NCI-H345 treated with DMSO at 0.1 percent for 48 hours (cell line): Measurements from ENCODE around the gene KLF15.

Experiments
- DNase-seq: peaks from one replicate; lab custom pipeline; 2025; ENCODE audit not compliant: unreplicated experiment; lab: John Stamatoyannopoulos, UW

KLF15 gene

DNA sequence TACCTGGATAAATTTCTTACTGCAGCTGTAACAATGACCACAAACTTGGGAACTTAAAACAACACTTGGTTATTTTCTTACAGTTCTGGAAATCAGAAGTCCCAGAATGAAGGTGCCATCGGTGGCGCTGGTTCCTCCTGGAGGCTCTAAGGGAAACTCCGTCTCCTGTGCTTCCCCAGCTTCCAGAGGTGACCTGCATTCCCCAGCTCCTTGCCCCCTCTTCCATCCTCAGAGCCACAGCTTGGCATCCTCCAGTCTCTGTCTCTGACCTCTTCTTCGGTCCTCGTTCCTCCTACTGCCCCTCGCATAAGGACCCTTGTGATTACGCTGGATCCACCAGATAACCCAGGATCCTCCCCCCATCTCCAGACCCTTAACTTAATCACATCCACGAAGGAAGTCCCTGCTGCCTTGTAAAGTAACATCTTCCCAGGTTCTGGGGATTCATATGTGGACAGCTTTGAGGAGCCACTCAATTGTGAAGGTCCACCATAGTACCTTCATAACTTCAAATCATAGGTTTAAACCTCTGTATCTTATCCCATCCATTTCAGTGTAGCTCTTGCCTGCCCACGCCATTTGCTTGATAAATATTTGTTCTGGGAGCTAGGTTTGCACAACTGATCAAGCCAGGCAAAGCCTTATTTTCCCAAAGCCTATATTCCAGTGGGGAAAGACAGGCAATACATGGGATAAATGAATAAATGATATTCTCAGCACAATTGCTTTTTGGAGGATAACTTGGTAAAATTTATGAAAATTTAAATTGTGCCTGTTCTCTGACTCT is 34.8 kb downstream of the KLF15 start:
- DNase-seq, result no peak

DNA sequence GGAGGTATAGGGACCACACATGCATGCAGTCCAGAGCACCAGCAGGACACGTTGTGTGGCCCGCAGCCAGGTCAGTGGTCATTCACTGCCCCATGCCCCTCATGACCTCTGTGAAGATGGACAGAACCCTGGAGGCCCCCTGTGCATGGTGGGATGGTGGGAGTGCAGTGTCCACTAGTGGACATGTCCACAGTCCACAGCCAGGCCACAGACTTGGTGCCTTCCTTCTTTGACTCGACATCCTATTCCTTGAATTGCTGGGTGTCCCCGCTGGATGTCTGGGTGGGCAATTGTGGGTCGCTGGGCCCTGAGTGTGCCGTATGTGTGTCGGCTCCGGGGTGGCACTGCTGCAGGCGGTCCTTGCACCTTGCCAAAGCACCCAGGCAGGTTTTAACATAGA is 35.7 kb downstream of the KLF15 start:
- DNase-seq, result no peak

DNA sequence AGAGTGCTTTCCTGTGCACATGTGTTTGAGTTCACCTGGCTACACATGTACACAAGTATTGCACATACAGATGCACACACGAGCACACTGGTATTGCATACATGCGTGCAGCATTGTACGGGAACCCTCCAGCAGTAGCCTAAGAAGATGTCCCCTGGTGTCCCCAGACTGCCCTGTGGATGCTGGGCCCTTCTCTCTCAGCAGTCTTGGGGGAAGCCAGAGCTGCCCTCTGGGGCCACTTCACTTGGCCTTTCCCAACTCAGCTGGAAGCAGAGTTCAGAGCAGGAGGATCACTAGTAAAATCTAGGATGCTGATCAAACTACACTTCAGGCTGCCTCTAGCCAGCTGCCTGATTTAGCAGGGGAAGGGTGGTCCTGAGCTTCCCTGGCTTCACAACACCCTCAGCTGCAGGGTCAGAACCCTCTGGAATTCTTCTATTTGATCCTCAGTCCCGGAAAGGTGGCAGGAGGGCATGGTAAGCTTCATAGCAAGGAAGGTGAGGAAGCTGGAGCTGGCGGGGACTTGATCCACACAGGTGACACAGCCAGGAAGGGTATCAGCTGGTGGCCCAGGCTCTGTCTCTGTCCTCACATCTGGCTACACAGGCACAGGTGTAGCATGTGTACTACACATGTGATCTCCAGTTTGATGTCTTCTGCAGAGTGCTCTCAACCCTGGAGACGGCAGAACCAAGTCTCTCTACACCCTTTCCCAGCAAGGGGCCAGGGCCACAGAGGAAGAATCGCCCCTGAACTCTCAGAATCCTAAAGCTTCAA is 36.5 kb downstream of the KLF15 start:
- DNase-seq, result no peak

DNA sequence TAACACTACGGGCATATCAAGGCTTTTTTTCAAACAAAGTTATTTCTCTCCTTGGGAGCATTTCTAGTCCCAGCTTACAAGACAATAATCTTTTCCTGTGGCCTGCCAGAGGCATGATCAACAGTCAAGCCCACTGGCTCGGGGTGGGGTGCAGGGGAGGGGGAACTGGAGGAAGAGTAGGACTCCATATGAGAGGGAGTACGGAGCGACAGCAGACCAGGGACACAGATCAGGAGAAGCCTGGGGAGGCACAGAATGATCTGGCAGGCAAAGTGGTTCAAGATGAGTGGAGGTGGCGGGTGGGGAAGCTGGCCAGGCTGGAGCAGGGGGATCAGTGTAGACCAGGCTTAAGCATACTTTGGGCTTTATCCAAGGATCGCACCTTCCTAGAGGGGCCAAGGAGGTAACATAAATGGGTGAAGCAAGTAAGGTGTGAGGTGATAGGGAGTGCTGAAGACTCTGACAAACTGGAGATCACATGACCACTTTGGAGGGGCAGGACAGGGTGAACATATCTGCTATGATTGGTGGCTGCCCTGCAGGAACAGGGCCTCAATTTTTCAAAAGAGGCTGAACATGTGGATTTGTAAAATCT is 37.4 kb downstream of the KLF15 start:
- DNase-seq, result no peak

DNA sequence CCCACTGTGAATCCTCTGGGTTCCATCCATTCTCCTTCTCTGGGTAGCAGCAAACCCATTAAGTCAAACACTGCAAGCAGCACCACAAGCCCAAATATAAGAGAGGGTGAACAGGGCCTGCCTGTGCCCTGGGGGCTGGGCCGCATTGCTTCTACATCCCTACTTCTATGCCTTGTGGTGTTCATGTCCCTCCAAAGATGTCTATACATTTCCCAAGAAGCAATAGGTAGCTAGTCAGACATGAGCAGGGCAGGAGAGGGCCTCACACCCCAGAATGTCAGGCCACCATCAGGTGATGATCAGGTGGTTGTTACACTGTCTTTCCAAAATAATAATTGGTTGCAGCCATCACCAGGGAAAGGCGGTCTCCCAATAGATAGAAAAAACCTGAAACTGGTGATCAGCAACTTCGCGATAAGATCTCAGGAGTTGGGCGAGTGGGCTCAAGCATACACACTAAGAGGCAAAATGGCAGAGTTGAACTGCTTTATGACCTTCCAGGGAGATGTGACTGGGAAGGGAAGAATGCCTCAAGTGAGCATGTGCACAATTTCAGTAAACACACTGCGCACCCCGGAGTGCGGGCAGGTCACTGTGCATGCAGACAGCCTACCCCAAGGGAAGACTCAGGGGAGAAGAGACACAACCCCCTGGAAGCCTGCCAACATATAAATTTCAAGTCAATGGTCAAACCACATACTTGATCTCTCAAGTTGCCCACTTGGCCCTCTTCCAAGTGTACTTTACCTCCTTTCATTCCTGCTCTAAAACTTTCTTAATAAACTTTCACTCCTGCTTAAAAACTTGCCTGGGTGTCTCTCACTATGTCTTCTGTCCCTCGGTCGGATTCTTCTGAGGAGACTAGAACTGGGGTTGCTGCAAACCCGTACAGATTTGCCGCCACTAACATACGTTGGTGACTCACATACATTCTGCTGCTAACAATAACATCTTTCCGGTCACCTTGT is 39.9 kb downstream of the KLF15 start:
- no peak for DNase-seq

DNA sequence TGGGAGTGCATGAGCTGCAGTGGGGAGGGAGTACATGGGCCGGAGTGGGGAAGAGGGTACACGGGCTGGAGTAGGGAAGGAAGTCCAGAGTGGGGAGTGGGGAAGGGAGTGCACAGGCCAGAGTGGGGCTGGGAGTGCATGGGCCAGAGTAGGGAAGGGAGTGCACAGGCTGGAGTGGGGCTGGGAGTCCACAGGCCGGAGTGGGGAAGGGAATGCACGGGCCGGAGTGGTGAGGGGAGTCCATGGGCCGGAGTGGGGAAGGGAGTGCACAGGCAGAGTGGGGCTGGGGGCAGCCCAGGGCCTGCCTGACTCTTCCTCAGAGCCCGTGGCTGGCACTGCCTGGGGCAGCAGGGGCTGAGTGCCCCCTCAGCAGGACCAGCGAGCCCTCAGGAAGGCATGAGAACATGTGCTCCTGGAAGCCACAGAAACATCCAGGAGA is 40.7 kb downstream of the KLF15 start:
- DNase-seq, result no peak

DNA sequence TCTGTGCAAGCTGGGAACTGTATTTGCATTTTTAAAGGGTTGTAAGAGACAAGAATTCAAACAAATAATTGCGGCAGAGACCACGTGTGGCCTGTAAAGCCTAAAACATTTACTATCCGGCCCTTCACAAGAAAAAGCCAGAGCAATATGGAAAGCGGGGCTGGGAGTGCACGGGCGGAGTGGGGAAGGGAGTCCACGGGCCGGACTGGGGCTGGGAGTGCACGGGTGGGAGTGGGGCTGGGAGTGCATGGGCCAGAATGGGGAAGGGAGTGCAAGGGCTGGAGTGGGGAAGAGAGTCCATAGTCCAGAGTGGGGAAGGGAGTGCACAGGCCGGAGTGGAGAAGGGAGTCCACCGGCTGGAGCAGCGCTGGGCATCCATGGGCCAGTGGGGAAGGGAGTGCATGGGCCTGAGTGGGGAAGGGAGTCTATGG is 41.2 kb downstream of the KLF15 start:
- DNase-seq, result no peak

DNA sequence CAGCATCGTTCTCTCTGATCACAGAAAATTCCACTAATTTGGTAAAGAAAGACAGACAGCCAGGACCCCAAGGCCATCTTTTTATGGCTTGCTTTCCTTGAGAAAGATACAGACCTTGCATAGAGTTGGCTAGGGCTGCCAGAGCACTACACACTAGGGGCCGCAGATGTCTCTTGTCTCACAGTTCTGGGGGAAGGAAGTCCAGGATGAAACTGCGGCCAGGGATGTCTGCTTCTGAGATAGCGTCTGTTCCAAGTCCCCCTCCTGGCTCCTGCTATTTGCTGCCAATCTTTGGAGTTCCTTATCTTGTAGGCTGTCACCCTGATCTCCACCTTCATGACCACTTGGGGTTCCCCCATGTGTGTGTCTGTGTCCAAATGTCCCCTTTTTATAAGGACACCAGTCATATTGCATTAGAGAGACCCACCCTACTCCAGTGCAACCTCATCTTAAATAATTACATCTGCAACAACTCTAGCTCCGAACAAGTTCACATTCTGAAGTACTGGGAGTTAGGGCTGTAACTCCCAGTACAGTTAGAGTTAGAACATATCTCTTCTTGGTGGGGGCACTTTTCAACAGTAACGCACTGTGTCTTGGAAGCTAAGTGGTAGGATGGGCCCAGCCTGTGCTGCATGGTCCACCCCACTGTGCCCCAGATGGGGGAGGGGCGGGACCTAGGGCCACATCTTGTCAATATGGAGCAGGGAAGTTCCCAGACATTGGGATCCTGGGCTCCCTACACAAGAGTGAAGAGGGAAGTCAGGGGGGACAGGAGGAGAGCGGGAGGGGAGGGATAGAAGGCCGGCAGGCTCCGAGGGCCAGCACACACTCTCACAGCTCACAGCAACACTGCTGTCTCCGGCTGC is 42.2 kb downstream of the KLF15 start:
- DNase-seq, result no peak

DNA sequence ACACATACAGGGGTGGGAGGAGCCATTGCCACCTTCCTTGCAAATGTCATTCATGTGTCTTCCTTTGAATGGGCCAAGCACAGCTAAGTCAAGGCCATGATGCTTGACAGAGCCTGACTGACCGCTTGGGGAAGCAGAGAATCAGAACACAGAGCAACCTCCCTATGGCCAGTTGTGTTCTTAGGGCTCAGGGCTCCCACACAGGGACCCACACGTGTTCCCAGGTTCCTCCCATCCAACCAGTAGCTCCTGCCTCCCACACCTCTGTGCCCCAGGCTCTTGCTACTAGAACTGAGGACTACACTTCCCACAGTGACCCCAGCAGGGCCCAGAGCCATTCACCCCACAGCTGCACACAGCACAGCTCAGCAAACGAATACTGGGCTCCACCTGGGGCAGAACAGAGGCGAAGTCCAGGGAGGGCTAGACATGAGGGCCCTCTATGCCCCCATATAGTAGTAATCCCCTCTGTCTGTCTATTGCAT is 42.9 kb downstream of the KLF15 start:
- DNase-seq, result no peak

DNA sequence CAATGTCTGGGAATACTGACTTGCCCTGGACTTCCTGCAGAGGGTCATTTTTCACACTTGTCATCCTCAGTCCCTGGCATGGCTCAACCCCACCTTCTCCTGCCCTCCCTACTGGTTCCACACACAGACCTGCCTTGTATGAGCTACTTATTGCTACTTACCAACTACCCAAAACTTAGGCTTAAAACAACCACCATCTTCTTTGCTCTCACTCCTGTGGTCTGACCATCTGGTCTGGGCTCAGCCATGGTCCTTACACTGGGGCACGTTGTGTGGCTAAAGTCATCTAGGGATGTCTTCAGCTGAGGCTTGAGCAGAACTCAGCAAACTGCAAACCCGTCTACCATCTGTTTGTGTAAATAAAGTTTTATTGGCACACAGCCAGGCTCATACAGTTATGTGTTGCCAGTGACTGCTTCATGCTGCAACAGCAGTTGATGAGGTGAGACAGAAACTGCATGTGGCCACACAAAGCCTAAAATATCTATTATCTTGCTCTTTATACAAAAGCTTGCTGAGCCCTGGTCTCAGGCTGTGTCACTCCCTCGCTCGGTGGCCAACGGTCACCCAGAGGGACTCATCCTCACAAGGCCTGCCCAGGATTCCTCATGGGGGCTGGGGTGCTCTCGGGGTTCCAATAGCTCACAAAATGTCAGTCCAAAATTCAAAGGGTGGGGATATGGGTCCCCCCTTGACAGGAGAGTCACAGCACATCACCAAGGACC is 43.5 kb downstream of the KLF15 start:
- DNase-seq, result no peak

DNA sequence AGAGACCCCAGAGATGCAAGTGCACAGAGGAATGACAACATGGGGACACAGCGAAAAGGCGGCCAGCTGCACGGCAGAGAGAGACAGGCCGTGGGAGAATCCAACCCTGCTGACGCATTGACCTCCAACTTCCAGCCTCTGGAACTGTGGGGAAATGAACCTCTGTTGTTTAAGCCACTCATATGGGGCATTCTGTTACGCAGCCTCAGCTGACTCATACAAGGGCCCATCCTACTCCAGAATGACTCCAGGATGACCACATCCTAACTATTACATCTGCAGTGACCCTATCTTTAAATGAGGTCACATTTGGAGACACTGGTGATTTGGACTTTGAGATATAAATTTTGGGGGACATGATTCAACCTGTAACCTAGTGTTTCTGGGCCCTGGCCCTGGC is 44.0 kb downstream of the KLF15 start:
- DNase-seq, result no peak

DNA sequence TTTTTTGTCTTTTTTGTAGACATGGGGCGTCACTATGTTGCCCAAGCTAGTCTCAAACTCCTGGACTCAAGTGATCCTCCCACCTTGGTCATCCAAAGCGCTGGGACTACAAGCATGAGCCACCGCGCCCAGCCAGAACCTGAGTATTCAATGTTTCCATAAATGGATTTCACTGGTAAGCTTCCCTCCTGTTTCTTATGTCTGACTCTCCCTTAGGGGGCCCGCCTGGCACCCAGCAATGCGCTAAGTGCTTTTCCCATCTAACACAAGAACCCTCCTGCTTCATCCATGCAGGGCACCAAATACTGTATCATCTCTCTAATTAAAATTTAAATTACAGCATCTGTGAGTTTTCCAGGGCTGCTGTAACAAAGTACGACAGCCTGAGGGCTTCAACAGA is 44.9 kb downstream of the KLF15 start:
- no peak for DNase-seq

DNA sequence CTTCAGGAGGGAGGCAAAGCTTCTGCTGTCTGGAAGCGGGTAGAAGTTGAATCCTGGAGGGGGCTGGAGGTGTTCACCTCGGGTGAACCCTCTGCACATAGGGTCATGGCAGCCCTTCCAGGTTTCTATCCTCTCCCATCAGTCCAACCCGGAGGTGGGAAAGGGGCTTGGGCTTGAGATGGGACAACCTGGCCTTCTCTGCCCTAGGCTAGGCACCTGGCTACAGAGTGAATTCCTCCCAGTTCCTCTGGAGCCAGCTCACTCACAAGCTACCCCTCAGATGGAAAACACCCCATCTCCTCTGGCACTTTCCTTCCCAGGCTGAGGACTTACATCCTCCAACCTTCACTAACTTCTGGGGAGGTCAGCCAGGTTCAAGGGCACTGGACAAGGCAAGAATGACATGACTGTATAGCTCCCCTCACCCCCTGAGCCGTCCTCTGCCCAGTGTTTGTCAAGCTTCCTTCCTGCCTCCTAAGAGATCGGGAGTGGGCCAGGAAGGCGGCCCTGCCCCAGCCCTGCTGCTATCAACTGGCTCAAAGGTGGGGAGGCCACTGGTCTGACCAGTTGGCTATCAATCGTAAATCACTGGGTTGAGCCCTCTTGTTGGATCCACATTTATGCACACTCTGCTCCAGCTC is 45.8 kb downstream of the KLF15 start:
- DNase-seq, result no peak

DNA sequence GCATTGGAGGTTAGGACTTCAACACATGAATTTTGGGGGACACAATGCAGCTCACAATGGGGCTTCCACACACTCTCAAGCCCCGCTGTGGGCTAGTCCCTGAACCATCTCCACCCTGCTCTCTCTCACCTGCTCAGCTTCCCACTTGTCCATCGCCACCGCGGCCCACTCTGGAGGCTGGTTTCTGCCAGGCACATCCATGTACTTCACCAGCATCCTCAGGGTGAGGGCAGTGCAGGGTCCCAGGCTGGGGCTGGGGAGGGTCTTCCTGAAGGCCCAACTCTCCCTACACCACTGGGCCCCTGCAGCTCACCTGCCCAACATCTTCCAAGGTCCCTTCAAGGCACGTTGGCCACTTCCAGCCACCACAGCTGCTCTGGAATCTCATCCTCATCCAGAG is 46.4 kb downstream of the KLF15 start:
- no peak for DNase-seq

DNA sequence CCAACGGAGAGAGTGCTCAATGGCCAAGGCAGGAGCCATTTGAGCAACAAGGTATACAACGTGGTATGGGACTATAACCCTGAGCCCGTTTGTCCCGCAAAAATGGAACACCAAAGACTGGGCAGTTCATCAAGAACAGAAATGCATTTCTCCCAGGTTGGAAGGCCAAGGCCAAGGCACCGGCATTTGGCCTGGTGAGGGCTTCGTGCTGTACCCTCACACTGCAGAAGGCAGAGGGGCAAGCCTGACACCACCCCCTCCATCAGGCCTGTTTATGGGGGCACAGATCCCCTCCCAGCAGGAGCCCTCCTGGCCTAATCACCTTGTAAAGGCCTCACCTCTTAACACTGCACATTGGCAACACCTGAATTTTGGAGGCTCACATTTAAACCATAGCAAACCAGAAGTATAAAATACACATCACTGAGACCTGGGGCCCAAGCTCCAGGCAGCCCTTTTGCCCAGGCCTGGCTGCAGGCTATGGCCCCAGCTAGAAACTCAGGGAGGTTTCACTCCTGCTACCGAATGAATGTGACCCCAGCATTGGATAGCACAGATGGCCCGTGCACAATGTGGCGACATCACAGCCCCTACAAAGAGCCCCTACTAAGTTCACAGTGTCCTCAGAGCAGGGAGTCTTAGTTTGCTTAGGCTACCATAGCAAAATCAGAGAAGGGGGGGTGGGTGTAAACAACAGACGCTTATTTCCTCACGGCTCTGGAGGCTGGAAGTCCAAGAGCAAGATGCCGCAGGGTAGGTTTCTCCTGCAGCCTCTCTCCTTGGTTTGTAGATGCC is 47.1 kb downstream of the KLF15 start:
- no peak for DNase-seq

DNA sequence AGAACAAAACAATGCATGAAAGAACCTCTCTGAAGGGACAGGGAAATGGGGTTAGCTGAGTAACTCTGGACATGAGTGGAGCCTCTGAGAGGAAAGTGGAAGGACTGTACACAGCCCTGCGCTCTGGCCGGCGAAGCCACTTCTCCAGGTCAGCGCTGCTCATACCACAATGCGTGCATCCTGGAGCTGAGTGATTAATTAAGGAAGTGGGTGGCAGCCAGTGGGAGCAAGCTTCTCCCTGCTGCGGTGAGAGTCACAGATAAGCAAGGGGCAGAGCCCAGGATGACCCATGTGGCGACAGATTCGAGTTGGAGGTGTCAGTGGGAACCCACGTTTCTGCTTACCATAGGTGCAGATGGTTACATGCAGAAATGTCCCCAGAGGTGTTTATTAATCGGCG is 48.0 kb downstream of the KLF15 start:
- no peak for DNase-seq

DNA sequence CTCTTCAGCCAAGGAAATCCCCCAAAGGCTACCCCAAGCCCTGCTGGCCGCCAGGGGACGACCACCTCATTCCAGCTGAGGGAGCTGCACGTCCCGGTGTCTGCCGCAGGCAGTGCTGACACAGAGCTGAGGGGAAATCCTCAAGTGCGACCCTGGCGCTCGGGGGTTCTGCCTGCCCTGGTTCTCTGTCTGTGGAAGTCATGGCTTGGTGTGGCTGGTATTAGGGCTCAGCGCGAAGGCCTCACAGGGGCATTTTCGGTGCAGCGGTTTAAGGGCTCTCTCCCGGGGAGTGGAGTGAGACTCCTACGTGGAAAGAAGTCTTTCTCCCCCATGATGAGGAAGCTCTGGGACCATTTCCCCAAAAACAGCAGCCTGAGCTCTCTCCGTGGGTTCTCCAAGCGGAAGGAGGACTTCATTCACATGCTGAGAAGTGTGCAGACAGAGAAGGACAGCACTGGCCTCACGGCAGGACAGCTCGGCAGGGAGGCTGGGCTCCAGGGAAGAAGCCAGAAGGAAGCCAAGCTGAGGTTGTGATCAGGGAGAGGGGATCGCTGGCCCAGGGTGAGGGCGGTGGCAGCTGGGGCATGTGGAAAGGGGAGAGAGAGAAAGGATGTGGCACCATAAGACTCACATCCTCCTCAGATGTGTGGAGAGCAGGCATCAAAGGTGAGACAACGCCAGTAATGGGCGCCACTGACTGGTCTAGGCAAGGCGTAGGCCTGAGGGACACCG is 48.6 kb downstream of the KLF15 start:
- DNase-seq, result no peak
